Endothelial cell of umbilical vein (primary cell): ENCODE results near the gene MMP2. TPM values are rescaled to one million over a fixed set of nuclear protein-coding genes. Genes with fewer than 3 reads are reported as not detected.

Source experiments
- BruUV-seq: library from RNA; stranded (reverse); fragments of 400-500 nt; replicated peaks from 2 replicates; lab custom pipeline; 2021; lab: Mats Ljungman, UMichigan
- CTCF ChIA-PET: fragments of 300-600, 350-600 bp; sonication (Branson Sonifier 250); formaldehyde crosslinking; loops from one replicate; lab custom pipeline; 2021; ENCODE audit warnings: antibody characterized with exemption, inconsistent platforms; lab: Charles Lee
- POLR2A ChIA-PET: fragments of 300-600, 350-600 bp; sonication (Branson Sonifier 250); formaldehyde crosslinking; loops from one replicate; lab custom pipeline; 2021; ENCODE audit warnings: antibody characterized with exemption, inconsistent platforms; lab: Charles Lee
- DNase-seq: peaks from one replicate; pipeline ENCODE4 v3.0.0-alpha.2; 2011; ENCODE audit warnings: low read depth, low spot score
- FAIRE-seq: peaks from 2 replicates; lab custom pipeline; 2011; peaks lifted over from hg19 to GRCh38; lab: Jason Lieb, UNC
- H2AFZ ChIP-seq: 2 replicates; pipeline ENCODE4 v1.6.0; 2012; ENCODE audit warnings: low read depth, low read length, control low read depth, inconsistent platforms
- H3K27ac ChIP-seq: 2 replicates; pipeline ENCODE4 v1.5.1; 2011; ENCODE audit warnings: low read depth, mild to moderate bottlenecking, control low read depth, low read length, moderate library complexity; ENCODE audit not compliant: insufficient read depth
- H3K27me3 ChIP-seq, 2 experiments: 2 replicates each; pipeline versions ENCODE4 v1.6.0 to v1.6.1; 2011; ENCODE audit warnings: low read length in 2 of 2, mixed read lengths in 1 of 2; ENCODE audit not compliant: control insufficient read depth in 2 of 2, insufficient read depth in 2 of 2
- H3K36me3 ChIP-seq, 2 experiments: 2 replicates in 1 of 2; 3 replicates in 1 of 2; pipeline ENCODE4 v1.5.1; 2011; ENCODE audit warnings: low read length in 2 of 2, mild to moderate bottlenecking in 1 of 2, moderate library complexity in 1 of 2; ENCODE audit not compliant: control insufficient read depth in 2 of 2, insufficient read depth in 2 of 2; ENCODE audit errors: extremely low read depth in 1 of 2
- H3K4me1 ChIP-seq: 3 replicates; pipeline ENCODE4 v1.5.1; 2011; ENCODE audit warnings: mild to moderate bottlenecking, low read length; ENCODE audit not compliant: control insufficient read depth, insufficient read depth; ENCODE audit errors: extremely low read depth
- H3K4me2 ChIP-seq: 2 replicates; pipeline ENCODE4 v1.6.1; 2011; ENCODE audit warnings: low read length, control low read depth, mixed read lengths; ENCODE audit not compliant: insufficient read depth
- H3K4me3 ChIP-seq, 3 experiments: fragments of 200-600 bp in 1 of 3; sonication (generic), shearing (Covaris generic) in 1 of 3; replicated peaks in 1 of 3; 2 replicates each; pipeline ENCODE4 v1.5.1; 2011 to 2016; ENCODE audit warnings: control low read depth in 3 of 3, low read length in 3 of 3, mild to moderate bottlenecking in 2 of 3, inconsistent platforms in 1 of 3, low read depth in 1 of 3, moderate library complexity in 1 of 3; ENCODE audit not compliant: insufficient read depth in 1 of 3
- H3K79me2 ChIP-seq: 2 replicates; pipeline ENCODE4 v1.6.0; 2012; ENCODE audit warnings: low read length, inconsistent platforms; ENCODE audit not compliant: control insufficient read depth, insufficient read depth
- H3K9ac ChIP-seq: replicated peaks from 2 replicates; pipeline ENCODE3; 2011; ENCODE audit warnings: low read length, control low read depth; ENCODE audit not compliant: insufficient read depth; ENCODE audit errors: extremely low read depth
- H3K9me1 ChIP-seq: replicated peaks from 3 replicates; pipeline ENCODE4 v1.6.0; 2011; ENCODE audit warnings: mild to moderate bottlenecking, low read length; ENCODE audit not compliant: control insufficient read depth, insufficient read depth; ENCODE audit errors: extremely low read depth
- H3K9me3 ChIP-seq: replicated peaks from 2 replicates; pipeline ENCODE4 v1.5.1; 2012; ENCODE audit warnings: low read length, inconsistent platforms; ENCODE audit not compliant: control insufficient read depth, insufficient read depth
- H4K20me1 ChIP-seq: replicated peaks from 2 replicates; pipeline ENCODE3; 2011; ENCODE audit warnings: mild to moderate bottlenecking, low read length; ENCODE audit not compliant: control insufficient read depth, insufficient read depth; ENCODE audit errors: extremely low read depth
- CTCF ChIP-seq, 2 donors: IDR thresholded peaks; 1 replicate in 1 of 2; 2 replicates in 1 of 2; pipeline ENCODE4 v1.5.1; 2011; ENCODE audit warnings: low read length in 2 of 2, mild to moderate bottlenecking in 2 of 2, moderate library complexity in 2 of 2, control low read depth in 1 of 2, inconsistent platforms in 1 of 2, low read depth in 1 of 2; ENCODE audit not compliant: insufficient read depth in 1 of 2; ENCODE audit errors: extremely low read depth in 1 of 2
- EZH2 ChIP-seq: IDR thresholded peaks from 2 replicates; pipeline ENCODE4 v1.6.1; 2012; ENCODE audit warnings: borderline replicate concordance, low read depth, mild to moderate bottlenecking, moderate library complexity, low read length, inconsistent platforms; ENCODE audit not compliant: severe bottlenecking
- FOS ChIP-seq: IDR thresholded peaks from 2 replicates; pipeline ENCODE4 v1.6.1; 2011; ENCODE audit warnings: mild to moderate bottlenecking, low read length, moderate library complexity, borderline replicate concordance; ENCODE audit not compliant: insufficient read depth
- GATA2 ChIP-seq: IDR thresholded peaks from 2 replicates; pipeline ENCODE4 v1.7.0; 2011; ENCODE audit warnings: low read depth, mild to moderate bottlenecking, moderate library complexity, mixed read lengths, low read length; ENCODE audit not compliant: insufficient read length, insufficient read depth
- JUN ChIP-seq: IDR thresholded peaks from 2 replicates; pipeline ENCODE4 v1.6.1; 2011; ENCODE audit warnings: borderline replicate concordance, low read depth; ENCODE audit not compliant: insufficient read length, insufficient read depth
- MAX ChIP-seq: IDR thresholded peaks from 2 replicates; pipeline ENCODE4 v1.6.1; 2011; ENCODE audit not compliant: insufficient read depth, insufficient read length
- MYC ChIP-seq: IDR thresholded peaks from one replicate; pipeline ENCODE4 v1.6.1; 2011; ENCODE audit warnings: mild to moderate bottlenecking, low read depth, low read length
- POLR2A ChIP-seq: IDR thresholded peaks from 2 replicates; pipeline ENCODE4 v1.6.1; 2012; ENCODE audit warnings: low read depth, mild to moderate bottlenecking, control low read depth, low read length
- POLR2AphosphoS5 ChIP-seq: IDR thresholded peaks from 2 replicates; pipeline ENCODE4 v1.6.1; 2012; ENCODE audit warnings: low read depth, mild to moderate bottlenecking, control low read depth, low read length, moderate library complexity; ENCODE audit not compliant: insufficient read depth
- dilution Hi-C: fragments of 300-500 bp; cut with MboI; formaldehyde crosslinking; loops from one replicate; pipeline ENCODE4 v1.15.0; 2019; ENCODE audit warnings: low sequenced_read_pairs; ENCODE audit not compliant: extremely low pct_ligation_motif_present
- intact Hi-C: fragments of 100-400 bp; cut with micrococcal nuclease; formaldehyde crosslinking; loops from one replicate; pipeline ENCODE4 v1.10.0; 2022
- polyA plus RNA-seq, 4 experiments: library from polyadenylated mRNA; depleted of rRNA in 3 of 4; stranded (reverse) in 3 of 4; unstranded in 1 of 4; fragments of >200 nt; gene quantifications; 2 replicates each; pipeline versions ENCODE4 v1.2.1 to v1.2.3, GENCODE V29; 2011 to 2012; ENCODE audit warnings: missing spikeins in 1 of 4
- total RNA-seq: library from RNA; stranded (reverse); gene quantifications from 2 replicates; pipeline ENCODE4 v1.2.3, GENCODE V29; 2021

The MMP2 gene
- total and polyA plus RNA-seq, 2 donors (not counting 3 experiments of a cell fraction or from before 2014, with no cell fraction given): 771 to 1,508 TPM

GRCh38 chr16:55479430-55480140, 587 bp downstream of the MMP2 start:
- Histone ChIP-seq H3K9ac (peak overlapping the region; percentile 98), H3K27me3 (no peaks in the 10 kb centered on the region), H3K9me1 (no peaks in the 10 kb centered on the region), H3K4me3 (peak overlapping the region; percentile 78 to 99 (median 97)), H3K4me2 (peak overlapping the region; percentile 75), H3K27ac (peak overlapping the region; percentile 90), H2AFZ (peak overlapping the region; percentile 41), H3K9me3 (no peaks in the 10 kb centered on the region), H3K79me2 (peaks cover 50% of the 10 kb centered on the region), H3K4me1 (peaks cover 21% of the 10 kb centered on the region), H3K36me3 (peaks cover 21 to 24% of the 10 kb centered on the region in 2 experiments), H4K20me1 (peaks cover 4% of the 10 kb centered on the region)
- CTCF ChIA-PET: interaction anchor here (0.6 to 1.8 kb wide), 5 partner anchors 8 to 59 kb away, joined by 3 to 11 read pairs (median 7); no protein-coding TSS in a partner anchor
- FAIRE-seq (peak; percentile 55), DNase-seq (peak; percentile 34)
- TSS peak; percentile 38 for BruUV-seq
- POLR2A ChIA-PET: interaction anchor here (0.9 to 1.0 kb wide), 4 partner anchors 10 to 21 kb away, joined by 4 to 5 read pairs (median 4); no protein-coding TSS in a partner anchor
- dilution Hi-C loops: no loop called here
- no peak for TF ChIP-seq POLR2A
- TF ChIP-seq MAX: no peak
- no peak for TF ChIP-seq CTCF (IDR thresholded peaks at IDR 0.05; ENCODE audit: extremely low read depth in 1 of 2, insufficient read depth in 1 of 2, low read depth in 1 of 2, low read length in 2 of 2)
- TF ChIP-seq GATA2: no peak
- TF ChIP-seq JUN: no peak
- TF ChIP-seq MYC: no peak
- no peak for TF ChIP-seq FOS
- TF ChIP-seq EZH2: no peak
- no peak for TF ChIP-seq POLR2AphosphoS5
- intact Hi-C loops: loop anchor here (1.0 kb wide), 3 partner anchors 8 to 21 kb away; no protein-coding TSS in a partner anchor
